AG09309 (cell line): ENCODE data around the gene TAMALIN.
A peak's percentile ranks its signal among the peaks of the same experiment; 100 is the strongest.

ENCODE experiments used
- DNase-seq: peaks from one replicate; pipeline ENCODE4 v3.0.0-alpha.2; 2010; ENCODE audit warnings: low read depth
- H3K4me3 ChIP-seq: 2 replicates; pipeline ENCODE4 v1.5.1; 2011; ENCODE audit warnings: mild to moderate bottlenecking, low read depth, low read length, moderate library complexity; ENCODE audit not compliant: control insufficient read depth
- TF ChIP-seq, protein P1 (sequence below): IDR thresholded peaks from 2 replicates; pipeline ENCODE4 v1.5.1; 2011; ENCODE audit warnings: mild to moderate bottlenecking, low read depth, low read length, inconsistent platforms; ENCODE audit not compliant: insufficient read depth, control insufficient read depth; ENCODE audit errors: missing control alignments

TAMALIN gene

GRCh38 chr12:51980051-51980808 lies 26.5 kb upstream of the TAMALIN start:
- H3K4me3 ChIP-seq = no peak overlapping the region
- TF ChIP-seq, protein P1, sequence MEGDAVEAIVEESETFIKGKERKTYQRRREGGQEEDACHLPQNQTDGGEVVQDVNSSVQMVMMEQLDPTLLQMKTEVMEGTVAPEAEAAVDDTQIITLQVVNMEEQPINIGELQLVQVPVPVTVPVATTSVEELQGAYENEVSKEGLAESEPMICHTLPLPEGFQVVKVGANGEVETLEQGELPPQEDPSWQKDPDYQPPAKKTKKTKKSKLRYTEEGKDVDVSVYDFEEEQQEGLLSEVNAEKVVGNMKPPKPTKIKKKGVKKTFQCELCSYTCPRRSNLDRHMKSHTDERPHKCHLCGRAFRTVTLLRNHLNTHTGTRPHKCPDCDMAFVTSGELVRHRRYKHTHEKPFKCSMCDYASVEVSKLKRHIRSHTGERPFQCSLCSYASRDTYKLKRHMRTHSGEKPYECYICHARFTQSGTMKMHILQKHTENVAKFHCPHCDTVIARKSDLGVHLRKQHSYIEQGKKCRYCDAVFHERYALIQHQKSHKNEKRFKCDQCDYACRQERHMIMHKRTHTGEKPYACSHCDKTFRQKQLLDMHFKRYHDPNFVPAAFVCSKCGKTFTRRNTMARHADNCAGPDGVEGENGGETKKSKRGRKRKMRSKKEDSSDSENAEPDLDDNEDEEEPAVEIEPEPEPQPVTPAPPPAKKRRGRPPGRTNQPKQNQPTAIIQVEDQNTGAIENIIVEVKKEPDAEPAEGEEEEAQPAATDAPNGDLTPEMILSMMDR = peak; percentile 99
- DNase-seq = no peak

DNA sequence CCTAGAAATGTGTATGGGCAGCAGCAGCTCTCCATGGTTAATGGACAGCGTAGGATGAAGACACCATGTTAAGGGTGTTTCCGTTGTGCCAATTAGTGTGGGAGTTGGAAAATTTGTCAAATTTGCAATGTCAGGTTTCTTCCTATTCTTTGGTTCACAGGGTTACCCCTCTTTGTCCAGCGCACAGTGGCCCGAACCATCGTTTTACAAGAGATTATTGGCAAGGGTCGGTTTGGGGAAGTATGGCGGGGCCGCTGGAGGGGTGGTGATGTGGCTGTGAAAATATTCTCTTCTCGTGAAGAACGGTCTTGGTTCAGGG lies 26.0 kb upstream of the TAMALIN start:
- no peak for DNase-seq
- TF ChIP-seq, protein P1 = no peak
- no peak overlapping the region for H3K4me3 ChIP-seq

DNA sequence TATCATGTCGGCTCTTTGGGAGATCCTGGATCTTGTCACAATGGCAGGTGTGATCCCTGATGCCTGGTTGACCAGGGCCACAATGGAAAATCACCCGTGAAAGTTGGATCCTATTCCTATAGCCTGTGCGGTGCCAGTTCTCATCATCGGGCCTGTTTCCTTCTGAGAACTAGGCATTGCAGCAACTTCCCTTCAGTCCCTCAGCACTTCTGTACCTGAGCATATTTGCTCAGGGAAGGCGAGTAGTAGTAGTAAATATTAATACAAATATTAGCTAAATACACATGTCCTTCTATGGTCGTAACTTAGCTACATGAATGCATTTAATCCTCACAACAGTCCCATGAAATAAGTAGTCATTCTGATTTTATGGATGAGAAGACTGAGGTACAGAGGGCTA lies 22.1 kb upstream of the TAMALIN start:
- DNase-seq = no peak
- H3K4me3 ChIP-seq = no peak overlapping the region
- TF ChIP-seq, protein P1 = no peak

GRCh38 chr12:51985154-51985835 lies 21.5 kb upstream of the TAMALIN start:
- H3K4me3 ChIP-seq = no peak overlapping the region
- no peak for DNase-seq
- TF ChIP-seq, protein P1 = no peak

GRCh38 chr12:51986834-51987233 lies 19.9 kb upstream of the TAMALIN start:
- no peak overlapping the region for H3K4me3 ChIP-seq
- DNase-seq = no peak
- TF ChIP-seq, protein P1 = no peak

GRCh38 chr12:51992246-51992645 lies 14.5 kb upstream of the TAMALIN start:
- H3K4me3 ChIP-seq = no peak overlapping the region
- no peak for DNase-seq
- TF ChIP-seq, protein P1 = no peak
